Measurements from ENCODE around the gene PRR13.

Gene PRR13

DNA sequence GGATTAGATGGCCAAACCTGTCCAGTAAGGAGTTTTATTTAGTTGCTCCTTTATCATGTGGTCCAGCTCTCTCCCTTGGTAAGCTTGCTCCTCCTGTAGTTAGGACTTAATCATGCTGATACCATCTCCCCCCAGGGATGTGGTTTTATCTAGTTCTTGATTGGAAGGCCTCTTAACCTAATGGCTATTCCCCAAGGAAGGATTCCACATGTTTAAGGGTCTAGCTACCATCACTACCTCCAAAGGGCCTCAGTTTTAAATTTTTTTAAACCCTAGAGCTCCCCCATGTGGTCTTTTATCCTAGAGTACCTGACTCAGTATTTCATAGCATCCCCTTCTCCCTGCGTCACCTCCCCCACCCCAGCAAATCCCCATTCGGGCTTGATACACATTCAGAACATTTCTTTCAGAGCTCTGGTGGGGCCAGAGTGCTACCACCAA is 35.3 kb downstream of the PRR13 start:
- H3K27me3 ChIP-seq (ENCODE audit: low read length): no peaks in the 10 kb centered on the region
- H3K9ac ChIP-seq (ENCODE audit: low read length): no peak overlapping the region
- H3K9me2 ChIP-seq (replicated peaks; ENCODE audit: insufficient read depth, low read length): no peaks in the 10 kb centered on the region
- H3K9me3 ChIP-seq (ENCODE audit: insufficient read depth, low read length): no peaks in the 10 kb centered on the region
- H3K79me2 ChIP-seq (ENCODE audit: insufficient read depth, low read length): peaks cover 31% of the 10 kb centered on the region
- TF ChIP-seq EZH2phosphoT487 (conservative IDR thresholded peaks at IDR 0.05; ENCODE audit: low read length) (no peak), CTCF (IDR thresholded peaks at IDR 0.05; ENCODE audit: insufficient read depth, low read length, poor library complexity, severe bottlenecking) (peak; percentile 28)
- H3K36me3 ChIP-seq (ENCODE audit: low read length): peaks cover 67% of the 10 kb centered on the region
- no peak overlapping the region for H3K4me2 ChIP-seq (ENCODE audit: low read depth, low read length, poor library complexity, severe bottlenecking)
- no peak overlapping the region for H3K4me3 ChIP-seq (ENCODE audit: insufficient read depth, low read length, poor library complexity, severe bottlenecking)
- peaks cover 81% of the 10 kb centered on the region for H3F3A ChIP-seq (ENCODE audit: insufficient read depth)
- no peak overlapping the region for H3K27ac ChIP-seq (ENCODE audit: low read depth, low read length)
- peaks cover 31% of the 10 kb centered on the region; the same call in 1 of the 2 replicates for H4K20me1 ChIP-seq (ENCODE audit: low read depth, low read length)
- no peak overlapping the region for H2AFZ ChIP-seq (ENCODE audit: low read depth, low read length, severe bottlenecking)

DNA sequence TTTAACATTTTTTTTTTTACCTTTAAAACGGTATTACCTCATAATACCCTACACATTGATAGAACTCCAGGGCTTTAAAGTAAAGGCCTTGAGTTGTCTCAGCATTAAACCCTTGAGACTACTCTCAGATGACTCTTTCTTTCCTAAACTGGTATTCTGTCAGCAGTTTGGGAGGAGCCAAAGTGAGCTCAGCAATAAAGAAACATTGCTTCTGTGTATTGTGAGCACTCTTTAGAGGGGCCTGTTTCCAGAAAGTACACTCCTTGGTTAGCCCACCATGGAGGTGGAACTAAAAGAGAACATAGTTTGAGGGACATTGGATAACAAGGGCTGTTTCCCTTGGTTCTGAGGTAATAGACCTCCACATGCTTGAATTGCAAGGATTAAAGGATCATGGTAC is 37.3 kb downstream of the PRR13 start:
- Histone ChIP-seq H3K9me3 (ENCODE audit: insufficient read depth, low read length) (no peaks in the 10 kb centered on the region), H2AFZ (ENCODE audit: low read depth, low read length, severe bottlenecking) (no peak overlapping the region), H3K9me2 (replicated peaks; ENCODE audit: insufficient read depth, low read length) (no peaks in the 10 kb centered on the region), H3K79me2 (ENCODE audit: insufficient read depth, low read length) (peaks cover 19% of the 10 kb centered on the region), H3K27ac (ENCODE audit: low read depth, low read length) (no peak overlapping the region), H3K27me3 (ENCODE audit: low read length) (no peaks in the 10 kb centered on the region), H3K36me3 (ENCODE audit: low read length) (peaks cover 51% of the 10 kb centered on the region), H3K9ac (ENCODE audit: low read length) (no peak overlapping the region), H4K20me1 (ENCODE audit: low read depth, low read length) (peaks cover 22% of the 10 kb centered on the region; the same call in 1 of the 2 replicates), H3F3A (ENCODE audit: insufficient read depth) (peaks cover 79% of the 10 kb centered on the region), H3K4me3 (ENCODE audit: insufficient read depth, low read length, poor library complexity, severe bottlenecking) (no peak overlapping the region), H3K4me2 (ENCODE audit: low read depth, low read length, poor library complexity, severe bottlenecking) (no peak overlapping the region)
- TF ChIP-seq CTCF (IDR thresholded peaks at IDR 0.05; ENCODE audit: insufficient read depth, low read length, poor library complexity, severe bottlenecking) (no peak), EZH2phosphoT487 (conservative IDR thresholded peaks at IDR 0.05; ENCODE audit: low read length) (no peak)

- peaks cover 16% of the 10 kb centered on the region for H3K79me2 ChIP-seq (ENCODE audit: insufficient read depth, low read length)
- no peak overlapping the region for H3K9ac ChIP-seq (ENCODE audit: low read length)
- H2AFZ ChIP-seq (ENCODE audit: low read depth, low read length, severe bottlenecking): no peak overlapping the region
- H3K27me3 ChIP-seq (ENCODE audit: low read length): no peaks in the 10 kb centered on the region
- no peak overlapping the region for H3K4me2 ChIP-seq (ENCODE audit: low read depth, low read length, poor library complexity, severe bottlenecking)
- H3K9me3 ChIP-seq (ENCODE audit: insufficient read depth, low read length): no peaks in the 10 kb centered on the region
- TF ChIP-seq EZH2phosphoT487 (conservative IDR thresholded peaks at IDR 0.05; ENCODE audit: low read length) (no peak), CTCF (IDR thresholded peaks at IDR 0.05; ENCODE audit: insufficient read depth, low read length, poor library complexity, severe bottlenecking) (no peak)
- H3F3A ChIP-seq (ENCODE audit: insufficient read depth): peaks cover 82% of the 10 kb centered on the region
- H3K4me3 ChIP-seq (ENCODE audit: insufficient read depth, low read length, poor library complexity, severe bottlenecking): no peak overlapping the region
- no peak overlapping the region for H3K27ac ChIP-seq (ENCODE audit: low read depth, low read length)
- H3K9me2 ChIP-seq (replicated peaks; ENCODE audit: insufficient read depth, low read length): no peaks in the 10 kb centered on the region
- peaks cover 47% of the 10 kb centered on the region for H3K36me3 ChIP-seq (ENCODE audit: low read length)
- H4K20me1 ChIP-seq (ENCODE audit: low read depth, low read length): peaks cover 22% of the 10 kb centered on the region; the same call in 1 of the 2 replicates
Measured at GRCh38 chr12:53479331-53479730, 37.8 kb downstream of the PRR13 start.
